ENCODE results near the gene TH.

GRCh38 chr11:2173761-2174160 lies 2.1 kb upstream of the TH start:
- TF ChIP-seq CTCF (IDR thresholded peaks at IDR 0.05): no peak
- TF ChIP-seq POLR2A (IDR thresholded peaks at IDR 0.05): no peak
- TF ChIP-seq POLR2AphosphoS5 (IDR thresholded peaks at IDR 0.05): no peak

All from gastroesophageal sphincter (tissue), 3 donors.